GM10266 (cell line): ENCODE results near the gene MC1R.
A peak's percentile ranks its signal among the peaks of the same experiment; 100 is the strongest.
"Not testable (repeated sequence)": the region's sequence is repeated elsewhere in the genome, so short reads cannot be mapped to it uniquely, and the experiment has no call there.

Experiments
- DNase-seq: peaks from one replicate; pipeline ENCODE4 v3.0.0; 2012; ENCODE audit errors: extremely low spot score
- TF ChIP-seq, protein P1 (sequence below): IDR thresholded peaks from 2 replicates; pipeline ENCODE4 v1.5.1; 2012; ENCODE audit warnings: mild to moderate bottlenecking, low read depth; ENCODE audit not compliant: control insufficient read depth, insufficient read depth; ENCODE audit errors: missing control alignments

Gene MC1R

DNA sequence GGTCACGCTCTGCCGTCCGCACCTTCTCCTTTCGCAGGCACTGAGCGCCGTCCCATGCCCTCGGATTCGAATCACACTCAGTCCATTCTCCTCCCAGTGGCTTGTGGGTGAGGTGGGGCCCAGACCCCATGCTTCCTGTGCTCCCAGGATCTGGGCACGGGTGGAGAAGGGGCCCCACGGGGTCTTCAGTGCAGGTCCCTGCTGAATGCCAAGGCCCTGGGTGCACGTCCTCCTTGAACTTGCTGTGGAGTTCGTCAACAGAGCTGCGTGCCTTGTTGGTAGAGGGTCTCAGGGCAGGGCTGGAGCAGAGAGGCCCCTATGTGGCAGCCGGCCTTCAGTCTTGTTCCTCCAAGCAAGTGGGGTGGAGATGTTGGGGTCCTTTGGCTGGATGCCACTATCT lies 7.3 kb upstream of the MC1R start:
- no peak for DNase-seq
- TF ChIP-seq, protein P1, sequence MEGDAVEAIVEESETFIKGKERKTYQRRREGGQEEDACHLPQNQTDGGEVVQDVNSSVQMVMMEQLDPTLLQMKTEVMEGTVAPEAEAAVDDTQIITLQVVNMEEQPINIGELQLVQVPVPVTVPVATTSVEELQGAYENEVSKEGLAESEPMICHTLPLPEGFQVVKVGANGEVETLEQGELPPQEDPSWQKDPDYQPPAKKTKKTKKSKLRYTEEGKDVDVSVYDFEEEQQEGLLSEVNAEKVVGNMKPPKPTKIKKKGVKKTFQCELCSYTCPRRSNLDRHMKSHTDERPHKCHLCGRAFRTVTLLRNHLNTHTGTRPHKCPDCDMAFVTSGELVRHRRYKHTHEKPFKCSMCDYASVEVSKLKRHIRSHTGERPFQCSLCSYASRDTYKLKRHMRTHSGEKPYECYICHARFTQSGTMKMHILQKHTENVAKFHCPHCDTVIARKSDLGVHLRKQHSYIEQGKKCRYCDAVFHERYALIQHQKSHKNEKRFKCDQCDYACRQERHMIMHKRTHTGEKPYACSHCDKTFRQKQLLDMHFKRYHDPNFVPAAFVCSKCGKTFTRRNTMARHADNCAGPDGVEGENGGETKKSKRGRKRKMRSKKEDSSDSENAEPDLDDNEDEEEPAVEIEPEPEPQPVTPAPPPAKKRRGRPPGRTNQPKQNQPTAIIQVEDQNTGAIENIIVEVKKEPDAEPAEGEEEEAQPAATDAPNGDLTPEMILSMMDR = no peak

DNA sequence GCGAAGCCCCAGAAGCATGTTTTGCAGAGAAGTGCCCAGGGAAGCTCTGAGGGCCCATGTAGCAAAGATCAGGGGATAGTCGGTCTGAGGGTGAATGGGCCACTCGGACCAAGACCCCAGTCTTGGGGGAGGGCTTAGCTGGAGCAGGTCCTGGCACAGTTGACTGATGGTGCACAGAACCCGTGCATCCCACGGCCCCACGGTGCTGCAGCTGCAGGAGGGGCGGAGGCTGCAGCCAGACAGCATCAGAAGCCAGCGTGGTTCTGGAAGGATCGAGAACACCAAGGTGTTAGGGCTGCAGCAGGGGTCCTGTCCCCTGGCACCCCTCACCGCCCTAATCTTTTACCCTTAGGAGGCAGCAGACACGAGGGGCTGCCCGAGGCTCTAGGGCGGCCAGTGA lies 6.5 kb upstream of the MC1R start:
- TF ChIP-seq, protein P1 = no peak
- DNase-seq = no peak

GRCh38 chr16:89912627-89913026 lies 6.0 kb upstream of the MC1R start:
- TF ChIP-seq, protein P1 = no peak
- no peak for DNase-seq

GRCh38 chr16:89913408-89914387 lies 5.0 kb upstream of the MC1R start:
- DNase-seq = no peak
- TF ChIP-seq, protein P1 = no peak

DNA sequence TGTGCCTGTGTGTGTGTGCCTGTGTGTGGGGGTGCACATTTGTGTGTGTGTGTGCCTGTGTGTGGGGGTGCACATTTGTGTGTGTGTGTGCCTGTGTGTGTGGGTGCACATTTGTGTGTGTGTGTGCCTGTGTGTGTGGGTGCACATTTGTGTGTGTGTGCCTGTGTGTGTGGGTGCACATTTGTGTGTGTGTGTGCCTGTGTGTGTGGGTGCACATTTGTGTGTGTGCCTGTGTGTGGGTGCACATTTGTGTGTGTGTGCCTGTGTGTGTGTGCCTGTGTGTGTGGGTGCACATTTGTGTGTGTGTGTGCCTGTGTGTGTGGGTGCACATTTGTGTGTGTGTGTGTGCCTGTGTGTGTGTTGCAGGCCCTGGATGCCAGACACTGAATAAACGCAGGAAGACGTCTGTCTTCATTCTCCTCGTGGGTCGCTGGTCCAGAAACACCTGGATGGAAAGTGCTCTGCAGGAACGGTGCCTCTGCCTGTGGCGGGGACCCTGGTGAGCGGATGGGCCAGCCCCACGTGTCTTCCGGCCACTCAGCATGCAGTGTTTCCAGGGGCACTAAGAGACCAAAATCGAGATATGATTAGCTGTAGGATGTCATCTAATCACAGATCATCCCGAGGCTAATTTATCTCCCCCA lies 3.9 kb upstream of the MC1R start:
- not testable (repeated sequence) for DNase-seq

GRCh38 chr16:89915303-89916232 lies 3.1 kb upstream of the MC1R start:
- TF ChIP-seq, protein P1 = no peak
- no peak for DNase-seq

- peak; percentile 92 for DNase-seq
- TF ChIP-seq, protein P1 = no peak
These were observed 749 bp upstream of the MC1R start for GRCh38 chr16:89917773-89918452.
